Erythroblast (primary cell): ENCODE data around the gene XYLT1.

ENCODE experiments used
- DNase-seq, 2 experiments: peaks; one replicate each; lab custom pipeline; 2025; lab: John Stamatoyannopoulos, UW
- GATA1 ChIP-seq: IDR thresholded peaks from 2 replicates; pipeline ENCODE4 v1.6.1; 2011; ENCODE audit warnings: low read depth, mild to moderate bottlenecking, control low read depth, low read length, moderate library complexity
- POLR2A ChIP-seq: IDR thresholded peaks from 2 replicates; pipeline ENCODE4 v1.6.1; 2011; ENCODE audit warnings: mild to moderate bottlenecking, low read length

Gene XYLT1

DNA sequence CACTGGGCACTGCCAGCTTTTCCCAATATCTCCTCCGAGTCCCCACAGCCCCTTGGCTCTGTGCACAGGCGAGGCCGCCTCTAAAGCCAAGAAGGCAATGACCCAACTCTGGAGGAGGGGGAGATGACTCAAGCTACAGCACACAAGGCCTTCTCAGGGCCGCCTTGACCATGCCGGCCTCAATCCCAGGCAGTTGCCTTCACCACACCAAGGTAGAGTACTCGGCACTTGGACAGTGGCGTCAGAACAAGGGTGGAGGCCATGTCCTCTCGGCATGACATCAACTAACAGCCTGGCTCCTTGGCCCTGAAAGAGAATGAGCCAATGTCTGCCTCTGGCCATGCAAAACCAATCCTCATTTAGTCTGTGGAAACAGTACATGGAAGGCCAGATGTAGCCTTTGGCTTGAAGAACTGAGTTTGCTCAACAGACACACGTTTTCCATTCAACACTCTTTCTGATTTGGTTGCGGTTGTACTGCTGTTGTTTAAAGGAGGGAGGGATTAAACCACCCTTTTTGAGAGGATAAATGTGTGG is 139.6 kb downstream of the XYLT1 start:
- TF ChIP-seq GATA1 (no peak), POLR2A (no peak)

DNA sequence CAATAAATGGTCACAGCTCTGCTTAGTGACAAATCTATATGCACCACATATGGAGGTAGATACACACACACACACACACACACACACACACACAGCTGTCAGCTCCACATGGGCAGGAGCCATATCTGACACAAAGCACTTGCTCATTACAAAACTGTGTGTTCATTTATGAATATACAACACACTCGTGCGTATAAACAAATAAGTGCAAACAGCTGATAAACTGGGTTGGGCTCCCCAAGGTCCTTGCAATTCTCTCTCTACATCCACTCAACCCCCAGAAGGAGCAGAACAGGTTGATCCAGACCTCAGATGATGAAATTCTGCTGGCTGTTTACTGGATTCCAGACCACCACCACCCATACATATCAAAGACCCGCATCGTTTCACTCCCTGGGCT is 140.7 kb downstream of the XYLT1 start:
- no peak for DNase-seq
- no peak for TF ChIP-seq GATA1
- TF ChIP-seq POLR2A = no peak

More for the DNA sequence above, 139.6 kb downstream of the XYLT1 start:
- DNase-seq = no peak

DNA sequence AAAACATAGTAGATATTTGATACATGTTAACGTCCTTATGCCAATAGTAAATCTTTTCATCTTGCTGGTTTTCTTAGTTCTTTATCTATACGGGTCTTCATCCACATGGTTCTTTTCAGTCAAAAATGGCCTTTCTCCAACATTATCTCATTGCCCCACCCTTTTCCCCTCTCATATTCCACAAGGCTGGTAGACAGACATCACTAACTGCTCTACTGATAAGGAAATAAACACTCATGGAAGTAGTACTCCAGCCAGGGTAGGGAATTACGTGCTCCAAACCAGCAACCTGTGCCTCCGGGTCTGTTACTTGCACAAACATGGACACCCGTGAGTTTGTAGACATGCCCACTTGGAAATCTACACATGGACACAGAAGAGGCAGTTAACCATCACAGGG is 141.4 kb downstream of the XYLT1 start:
- TF ChIP-seq POLR2A (no peak), GATA1 (no peak)
- no peak for DNase-seq

DNA sequence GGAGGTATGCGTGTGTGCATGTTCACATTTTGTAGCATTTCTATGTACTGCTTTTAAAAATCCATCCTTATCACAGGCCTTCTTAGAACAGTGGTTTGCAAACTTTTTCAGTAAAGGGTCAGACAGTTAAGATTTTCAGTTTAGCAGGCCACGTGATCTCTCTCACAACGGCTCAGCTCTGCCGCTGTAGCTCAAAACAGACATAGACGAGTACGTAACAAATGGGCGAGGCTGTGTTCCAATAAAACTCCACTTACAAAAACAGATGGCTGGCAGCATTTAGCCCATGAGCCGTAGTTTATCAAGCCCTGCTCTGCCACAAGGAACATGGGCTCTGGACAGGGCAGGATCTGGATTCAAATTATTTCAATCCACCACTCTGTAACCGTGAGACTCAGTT is 141.8 kb downstream of the XYLT1 start:
- no peak for TF ChIP-seq POLR2A
- TF ChIP-seq GATA1 = no peak
- DNase-seq = no peak

DNA sequence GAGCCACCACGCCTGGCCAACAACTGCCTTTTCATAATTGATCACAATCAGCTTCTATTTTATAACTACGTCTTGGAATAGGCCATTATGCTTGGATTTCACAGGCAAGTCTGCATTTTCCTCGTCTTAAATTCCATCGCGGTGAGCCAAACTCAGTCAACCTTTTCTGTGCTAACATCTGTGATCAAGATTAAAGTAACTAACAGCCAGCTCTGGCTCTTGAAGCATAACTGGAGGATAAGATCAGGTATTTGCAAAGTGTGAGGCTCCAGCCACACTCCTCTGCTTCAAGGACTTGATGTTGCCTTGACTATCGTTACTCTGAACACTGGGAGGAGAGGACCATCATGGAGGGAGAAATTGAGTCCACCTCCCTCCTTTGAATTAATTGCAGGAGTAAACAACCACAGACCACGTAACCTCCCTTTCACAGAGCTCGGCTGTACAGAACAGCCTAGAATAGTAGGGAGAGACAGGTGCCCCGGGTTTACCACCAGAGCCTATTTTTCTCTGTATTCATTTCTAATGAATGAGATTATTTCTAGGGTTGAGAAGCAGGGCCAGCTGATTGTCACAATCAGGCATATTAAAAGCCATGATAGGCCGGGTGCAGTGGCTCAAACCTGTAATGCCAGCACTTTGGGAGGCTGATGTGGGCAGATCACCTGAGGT is 143.0 kb downstream of the XYLT1 start:
- DNase-seq = no peak

DNA sequence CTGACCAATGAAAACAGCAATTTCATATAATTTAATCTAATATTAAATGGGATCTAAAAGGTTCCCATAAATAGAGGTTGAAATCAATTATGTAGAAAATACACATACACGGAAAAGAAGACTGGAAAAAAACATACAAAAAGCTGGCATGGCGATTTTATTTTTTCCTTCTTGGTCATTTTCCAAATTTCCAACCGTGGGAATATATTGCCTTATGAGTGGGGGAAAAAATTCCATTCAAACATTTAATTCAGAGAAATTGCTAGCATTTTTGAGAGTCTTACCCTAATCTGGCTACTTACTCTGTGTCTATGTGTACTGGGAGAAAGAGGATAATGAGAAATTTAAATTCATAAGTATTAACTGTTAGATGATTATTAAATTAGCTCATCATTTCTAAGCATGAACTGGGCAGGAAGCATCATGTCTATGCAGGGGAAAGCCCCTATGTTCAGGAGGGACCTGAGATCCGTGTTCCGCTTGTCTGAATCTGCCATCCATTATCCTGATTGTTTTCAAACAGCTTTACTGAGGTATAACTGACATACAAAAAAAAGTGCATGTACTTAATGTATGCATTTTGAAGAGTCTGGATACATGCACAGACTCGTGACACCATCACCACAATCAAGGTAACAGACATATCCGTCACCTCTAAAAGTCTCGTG is 145.2 kb downstream of the XYLT1 start:
- no peak for DNase-seq
- no peak for TF ChIP-seq GATA1
- TF ChIP-seq POLR2A = no peak

More for the DNA sequence above, 143.0 kb downstream of the XYLT1 start:
- TF ChIP-seq POLR2A = no peak
- TF ChIP-seq GATA1 = no peak

DNA sequence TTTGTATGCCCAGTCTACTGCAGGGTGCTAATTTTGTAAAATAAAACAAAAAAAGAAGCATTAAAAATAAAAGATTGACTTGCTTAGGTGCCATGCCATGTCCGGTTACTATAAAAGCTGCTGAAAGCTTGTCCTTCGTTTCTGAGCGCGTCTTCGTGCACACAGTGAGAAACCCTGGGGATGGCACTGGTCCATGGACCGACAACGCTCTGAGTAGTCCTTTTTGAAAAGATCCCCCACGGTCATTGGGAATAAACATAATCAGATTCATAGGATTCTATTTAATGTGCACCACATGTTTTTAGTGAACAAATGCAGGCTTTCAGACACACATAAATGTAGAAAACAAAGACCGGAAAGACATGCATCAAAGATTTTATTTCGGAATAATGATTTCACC is 146.3 kb downstream of the XYLT1 start:
- no peak for DNase-seq
- TF ChIP-seq GATA1 (no peak), POLR2A (no peak)

DNA sequence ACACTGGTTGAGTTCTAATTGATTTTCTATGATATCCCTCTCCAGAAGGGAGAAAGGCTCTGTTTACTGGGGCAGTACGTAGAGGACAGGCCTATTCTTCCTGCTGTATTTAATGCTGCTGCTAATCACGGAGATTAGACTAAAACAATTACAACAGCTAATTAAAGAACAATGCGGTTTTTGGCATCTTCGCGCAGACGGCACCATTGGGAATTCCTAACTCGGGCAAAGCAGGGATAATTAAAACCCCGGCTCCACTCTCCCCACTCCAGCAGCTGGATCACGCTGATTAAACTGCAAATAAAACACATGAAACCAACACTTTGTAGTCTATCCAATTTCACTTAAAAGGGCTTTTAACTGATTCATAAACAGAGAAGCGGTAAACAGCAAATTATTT is 147.6 kb downstream of the XYLT1 start:
- no peak for DNase-seq
- TF ChIP-seq POLR2A = no peak
- TF ChIP-seq GATA1 = no peak

DNA sequence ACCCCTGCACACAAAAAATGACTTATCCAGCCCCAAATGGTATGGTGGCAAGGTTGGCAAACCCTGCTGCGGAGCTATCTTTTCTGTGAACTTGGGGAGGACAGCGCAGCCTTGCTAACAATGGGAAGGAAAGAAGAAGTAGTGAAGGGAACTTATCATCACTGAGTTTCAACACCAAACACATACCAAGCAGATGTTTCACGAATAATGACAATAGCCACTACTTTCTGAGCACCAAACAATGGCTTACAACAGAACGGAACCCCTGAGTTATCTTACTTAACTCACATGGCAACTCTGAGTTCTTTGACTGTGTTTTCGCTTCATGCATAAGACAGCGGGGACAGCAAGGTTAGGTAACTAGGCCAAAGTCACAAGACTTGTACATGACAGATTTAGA is 148.9 kb downstream of the XYLT1 start:
- no peak for DNase-seq
- TF ChIP-seq GATA1 (no peak), POLR2A (no peak)

DNA sequence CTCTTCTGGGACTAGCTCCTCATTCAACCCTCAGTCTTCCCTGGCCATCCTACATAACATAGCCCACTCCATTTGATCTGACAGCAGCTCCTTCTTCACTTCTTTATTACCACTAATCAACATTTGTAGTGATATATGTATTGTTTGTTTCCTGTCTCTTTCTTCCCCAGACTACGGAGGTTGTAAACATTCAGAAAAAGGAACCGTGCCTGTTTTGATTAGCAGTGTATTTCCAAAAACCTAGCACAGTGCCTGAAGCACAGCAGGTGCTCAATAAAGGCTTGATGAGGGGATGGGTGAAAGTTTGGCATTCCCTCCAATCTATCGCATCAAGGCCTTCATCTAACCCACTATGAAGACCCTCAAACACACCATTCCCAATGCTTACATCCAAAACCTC is 150.8 kb downstream of the XYLT1 start:
- DNase-seq = no peak
- TF ChIP-seq POLR2A (no peak), GATA1 (no peak)

DNA sequence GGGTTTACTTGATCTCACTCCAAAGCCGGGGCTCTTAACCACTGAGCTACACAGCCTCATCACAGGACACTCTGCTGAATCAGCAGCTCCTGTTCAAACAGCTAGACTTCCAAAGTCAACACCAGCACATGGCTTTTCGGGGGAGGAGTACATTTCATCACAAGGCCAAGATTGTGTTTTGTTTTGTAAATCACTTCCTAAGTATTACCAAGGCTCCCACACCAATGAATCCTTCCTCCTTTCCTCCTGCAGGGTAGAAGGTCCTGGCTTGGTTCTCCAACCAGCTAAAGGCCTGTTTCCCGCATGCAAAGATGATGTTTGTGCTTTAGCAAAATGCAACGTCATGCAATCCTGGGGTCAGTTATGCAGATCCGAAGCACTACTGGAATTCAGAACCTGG is 152.5 kb downstream of the XYLT1 start:
- TF ChIP-seq POLR2A (no peak), GATA1 (no peak)
- DNase-seq = no peak

DNA sequence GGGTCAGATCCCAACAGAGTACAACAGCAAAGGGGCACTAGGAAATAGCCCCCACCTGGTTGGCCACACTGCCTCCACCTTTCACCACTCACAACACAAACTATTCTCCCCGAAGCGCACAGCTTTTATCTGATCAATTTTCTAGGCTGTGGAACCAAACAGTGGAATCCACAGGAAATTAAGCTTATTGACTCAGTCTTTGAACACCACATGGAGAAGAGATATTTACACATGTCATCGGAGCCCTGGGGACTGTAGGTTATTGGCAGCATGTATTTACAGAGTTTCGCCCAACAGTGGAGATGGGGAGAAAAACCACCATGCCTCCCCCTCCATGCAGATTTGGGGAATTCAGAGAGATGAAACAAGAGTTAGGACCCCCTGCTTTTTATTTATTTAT is 154.8 kb downstream of the XYLT1 start:
- no peak for TF ChIP-seq POLR2A
- TF ChIP-seq GATA1 = no peak
- DNase-seq = no peak

DNA sequence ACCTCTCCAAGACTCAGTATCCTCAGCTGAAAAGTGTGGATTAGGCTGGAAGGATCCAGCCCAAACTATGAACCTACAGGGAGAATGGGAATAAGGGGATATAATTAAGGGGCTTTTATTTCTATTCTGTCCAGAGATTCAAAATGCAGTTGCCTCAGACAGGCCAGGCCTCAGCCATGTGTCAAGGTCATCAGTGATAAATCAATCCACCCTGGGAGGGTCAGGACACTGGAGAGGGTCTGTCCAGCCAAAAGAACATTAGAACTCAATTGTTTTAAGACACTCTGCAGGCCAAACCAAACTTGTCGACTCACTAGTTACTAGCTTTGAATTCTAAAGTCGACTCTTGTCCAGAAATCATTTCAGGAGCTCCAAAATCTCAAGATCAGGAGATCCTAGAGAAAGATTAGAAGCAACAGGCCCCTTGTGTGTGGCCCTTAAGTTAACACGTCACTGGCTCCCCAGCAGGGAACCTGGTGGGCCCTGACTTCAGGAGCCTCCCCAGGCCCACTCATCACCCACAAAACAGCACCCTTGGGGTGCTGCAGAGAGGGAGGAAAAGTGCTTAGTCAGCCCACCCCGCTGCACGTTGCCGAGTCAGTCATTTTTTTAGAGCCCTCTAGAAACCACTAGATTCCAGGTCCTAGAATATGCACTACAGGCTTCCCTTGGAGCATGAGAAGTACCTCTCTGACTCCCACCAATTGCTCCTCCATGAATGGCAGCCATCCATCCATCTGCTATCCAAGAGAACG is 156.8 kb downstream of the XYLT1 start:
- no peak for DNase-seq
- TF ChIP-seq GATA1 (no peak), POLR2A (no peak)

DNA sequence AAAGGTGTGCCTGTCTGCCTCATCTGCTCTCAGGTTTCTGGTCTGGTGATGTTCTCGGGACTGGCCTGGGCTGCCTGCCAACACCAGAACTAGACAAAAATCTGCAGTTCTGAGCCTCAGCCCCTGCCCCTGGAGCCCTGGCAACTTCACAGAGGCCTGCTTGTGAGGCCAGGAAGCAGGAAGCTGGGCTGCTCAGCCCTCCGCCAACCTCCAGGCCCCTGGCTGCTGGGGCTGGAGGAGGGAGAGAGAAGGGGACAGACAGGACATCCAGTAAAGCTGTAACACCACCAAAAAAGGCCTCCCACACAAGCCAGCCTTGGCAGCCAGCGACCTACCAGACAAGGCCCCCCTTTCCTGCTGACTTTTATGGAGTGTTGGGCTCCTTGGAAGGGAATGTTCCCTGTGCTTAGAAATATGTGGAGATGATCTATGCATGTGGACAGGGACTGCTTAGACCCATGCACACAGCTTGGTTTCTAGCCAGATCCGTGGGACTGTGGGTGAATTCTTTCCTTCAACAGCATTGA is 157.6 kb downstream of the XYLT1 start:
- TF ChIP-seq GATA1 = no peak
- no peak for DNase-seq
